B cell (primary cell): ENCODE results near the gene CEP44.

Source experiments
- EZH2 ChIP-seq: IDR thresholded peaks from 2 replicates; pipeline ENCODE4 v1.6.1; 2012; ENCODE audit warnings: borderline replicate concordance, low read depth, mild to moderate bottlenecking, moderate library complexity, low read length; ENCODE audit not compliant: insufficient read depth, poor library complexity, severe bottlenecking
- TF ChIP-seq, protein P1 (sequence below): fragments of 200-600 bp; IDR thresholded peaks from one replicate; pipeline ENCODE4 v1.8.0; 2022; ENCODE audit warnings: antibody characterized with exemption, mild to moderate bottlenecking

DNA sequence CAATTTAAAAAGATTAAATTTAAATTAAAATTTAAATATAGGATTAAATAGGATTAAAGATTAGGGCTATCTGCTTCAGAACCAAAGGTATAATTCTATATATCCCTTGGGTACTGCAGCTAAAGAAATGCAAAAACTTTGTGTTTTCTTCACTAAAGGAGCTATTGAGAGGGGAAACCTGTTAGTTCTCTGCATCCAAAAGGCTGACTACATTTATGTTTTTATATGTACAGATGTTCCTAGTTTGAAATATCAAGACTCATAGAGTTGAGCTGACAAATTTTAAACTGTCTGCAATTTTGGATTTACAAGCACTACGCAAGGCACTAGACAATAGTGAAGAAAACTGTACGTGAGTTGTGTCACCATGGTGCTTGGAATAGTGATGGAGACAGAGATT, 95.2 kb downstream of the CEP44 start:
- TF ChIP-seq, protein P1, sequence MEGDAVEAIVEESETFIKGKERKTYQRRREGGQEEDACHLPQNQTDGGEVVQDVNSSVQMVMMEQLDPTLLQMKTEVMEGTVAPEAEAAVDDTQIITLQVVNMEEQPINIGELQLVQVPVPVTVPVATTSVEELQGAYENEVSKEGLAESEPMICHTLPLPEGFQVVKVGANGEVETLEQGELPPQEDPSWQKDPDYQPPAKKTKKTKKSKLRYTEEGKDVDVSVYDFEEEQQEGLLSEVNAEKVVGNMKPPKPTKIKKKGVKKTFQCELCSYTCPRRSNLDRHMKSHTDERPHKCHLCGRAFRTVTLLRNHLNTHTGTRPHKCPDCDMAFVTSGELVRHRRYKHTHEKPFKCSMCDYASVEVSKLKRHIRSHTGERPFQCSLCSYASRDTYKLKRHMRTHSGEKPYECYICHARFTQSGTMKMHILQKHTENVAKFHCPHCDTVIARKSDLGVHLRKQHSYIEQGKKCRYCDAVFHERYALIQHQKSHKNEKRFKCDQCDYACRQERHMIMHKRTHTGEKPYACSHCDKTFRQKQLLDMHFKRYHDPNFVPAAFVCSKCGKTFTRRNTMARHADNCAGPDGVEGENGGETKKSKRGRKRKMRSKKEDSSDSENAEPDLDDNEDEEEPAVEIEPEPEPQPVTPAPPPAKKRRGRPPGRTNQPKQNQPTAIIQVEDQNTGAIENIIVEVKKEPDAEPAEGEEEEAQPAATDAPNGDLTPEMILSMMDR: no peak
- TF ChIP-seq EZH2: no peak
